WTC11 (cell line): ENCODE measurements around the gene KRTAP5-3. TPM values are rescaled to one million over a fixed set of nuclear protein-coding genes. Genes with fewer than 3 reads are reported as not detected.
"Not testable (repeated sequence)": the region's sequence is repeated elsewhere in the genome, so short reads cannot be mapped to it uniquely, and the experiment has no call there.

Source experiments
- ATAC-seq: fragments of 200-7000 bp; cut with Tn5 transposase; 2 replicates; pipeline ENCODE4 v1.10.0; 2021; ENCODE audit warnings: mild to moderate bottlenecking, moderate library complexity
- CTCF ChIA-PET: fragments of 300-600 bp; sonication (Branson Sonifier 250); formaldehyde crosslinking; loops from one replicate; lab custom pipeline; 2021; ENCODE audit warnings: antibody characterized with exemption; lab: Charles Lee
- POLR2A ChIA-PET: fragments of 350-600 bp; sonication (Branson Sonifier 250); formaldehyde crosslinking; loops from one replicate; lab custom pipeline; 2021; ENCODE audit warnings: antibody characterized with exemption; lab: Charles Lee
- DNase-seq: peaks from one replicate; pipeline ENCODE4 v3.0.0; 2021; ENCODE audit warnings: low spot score
- H3K27ac Mint-ChIP-seq: 2 replicates; pipeline ENCODE4 v1.8.0; 2021; ENCODE audit warnings: mixed read lengths
- H3K27me3 Mint-ChIP-seq: 2 replicates; pipeline ENCODE4 v1.8.0; 2021; ENCODE audit warnings: low read depth, mild to moderate bottlenecking, moderate library complexity, mixed read lengths
- H3K36me3 Mint-ChIP-seq: 2 replicates; pipeline ENCODE4 v1.8.0; 2021; ENCODE audit warnings: mixed read lengths
- H3K4me1 Mint-ChIP-seq: 2 replicates; pipeline ENCODE4 v1.8.0; 2022; ENCODE audit warnings: mixed read lengths
- H3K4me3 Mint-ChIP-seq: 2 replicates; pipeline ENCODE4 v1.8.0; 2021; ENCODE audit warnings: mild to moderate bottlenecking, moderate library complexity, mixed read lengths
- H3K9me3 Mint-ChIP-seq: 2 replicates; pipeline ENCODE4 v1.8.0; 2021; ENCODE audit warnings: mixed read lengths
- ESRRA ChIP-seq: sonication (generic); formaldehyde crosslinking; IDR thresholded peaks from 2 replicates; pipeline ENCODE4 v1.8.1; 2022; ENCODE audit warnings: mild to moderate bottlenecking, missing genetic modification reagents, borderline replicate concordance
- FOXJ3 ChIP-seq: sonication (generic); formaldehyde crosslinking; IDR thresholded peaks from 2 replicates; pipeline ENCODE4 v1.9.0; 2021; ENCODE audit warnings: missing genetic modification reagents, mild to moderate bottlenecking, borderline replicate concordance
- FOXK1 ChIP-seq: sonication (generic); formaldehyde crosslinking; IDR thresholded peaks from 2 replicates; pipeline ENCODE4 v1.8.0; 2022; ENCODE audit warnings: mild to moderate bottlenecking, moderate library complexity, missing genetic modification reagents
- GABPB1 ChIP-seq: sonication (generic); formaldehyde crosslinking; IDR thresholded peaks from 2 replicates; pipeline ENCODE4 v1.8.1; 2023; ENCODE audit warnings: mild to moderate bottlenecking, missing genetic modification reagents
- GTF2I ChIP-seq: fragments of 250-450 bp; sonication (Bioruptor Pico); conservative IDR thresholded peaks from 2 replicates; pipeline ENCODE4 v1.4.0; 2021; ENCODE audit warnings: mild to moderate bottlenecking
- IRF2 ChIP-seq: sonication (generic); formaldehyde crosslinking; IDR thresholded peaks from 2 replicates; pipeline ENCODE4 v1.8.0; 2022; ENCODE audit warnings: low read depth, missing genetic modification reagents, borderline replicate concordance
- KAT7 ChIP-seq: sonication (generic); formaldehyde crosslinking; IDR thresholded peaks from 2 replicates; pipeline ENCODE4 v1.8.1; 2023; ENCODE audit warnings: missing genetic modification reagents, mild to moderate bottlenecking, borderline replicate concordance
- MYBL2 ChIP-seq: sonication (generic); formaldehyde crosslinking; IDR thresholded peaks from 2 replicates; pipeline ENCODE4 v1.8.1; 2023; ENCODE audit warnings: mild to moderate bottlenecking, moderate library complexity, missing genetic modification reagents
- OVOL2 ChIP-seq: fragments of 250-450 bp; sonication (Bioruptor Pico); IDR thresholded peaks from 2 replicates; pipeline ENCODE4 v1.9.0; 2021; ENCODE audit warnings: mild to moderate bottlenecking, borderline replicate concordance
- STAT6 ChIP-seq: sonication (generic); formaldehyde crosslinking; conservative IDR thresholded peaks from 2 replicates; pipeline ENCODE4 v1.8.1; 2023; ENCODE audit warnings: mild to moderate bottlenecking, low read depth, missing genetic modification reagents, moderate library complexity
- ZNF232 ChIP-seq: sonication (generic); formaldehyde crosslinking; IDR thresholded peaks from 2 replicates; pipeline ENCODE4 v1.8.0; 2022; ENCODE audit warnings: mild to moderate bottlenecking, missing genetic modification reagents
- ZNF317 ChIP-seq: sonication (generic); formaldehyde crosslinking; IDR thresholded peaks from 2 replicates; pipeline ENCODE4 v1.8.1; 2023; ENCODE audit warnings: low read depth, mild to moderate bottlenecking, moderate library complexity, missing genetic modification reagents, borderline replicate concordance
- ZSCAN18 ChIP-seq: fragments of 250-450 bp; sonication (Bioruptor Pico); IDR thresholded peaks from 2 replicates; pipeline ENCODE4 v2.1.2; 2022; ENCODE audit warnings: mild to moderate bottlenecking, moderate library complexity
- total RNA-seq: library from RNA; stranded (reverse); gene quantifications from 3 replicates; pipeline ENCODE4 v1.2.3, GENCODE V29; 2021

Gene KRTAP5-3
- total RNA-seq, 1 experiment from 2014 or later = not detected

- Mint-ChIP-seq H3K36me3 (no peaks in the 10 kb centered on the region), H3K9me3 (no peaks in the 10 kb centered on the region), H3K27me3 (peaks cover 17% of the 10 kb centered on the region), H3K4me1 (no peaks in the 10 kb centered on the region), H3K27ac (no peak overlapping the region), H3K4me3 (no peak overlapping the region)
- ATAC-seq = no peak
- no peak for DNase-seq
- TF ChIP-seq IRF2 (CRISPR knock-in tag) = no peak
- TF ChIP-seq GTF2I (CRISPR knock-in tag) = peak; percentile 94
- CTCF ChIA-PET = interaction anchor here (0.7 to 3.8 kb wide), 7 partner anchors 10 to 501 kb away, joined by 3 to 57 read pairs (median 3); no protein-coding TSS in a partner anchor
- POLR2A ChIA-PET = no interaction called here
Observed at GRCh38 chr11:1650034-1650917, 42.0 kb upstream of the KRTAP5-3 start.

- no peaks in the 10 kb centered on the region for H3K9me3 Mint-ChIP-seq
- no peak overlapping the region for H3K27ac Mint-ChIP-seq
- peaks cover 14% of the 10 kb centered on the region for H3K27me3 Mint-ChIP-seq
- ATAC-seq = no peak
- CTCF ChIA-PET = interaction anchor here (0.9 to 1.8 kb wide), 5 partner anchors 9 to 184 kb away, joined by 3 to 10 read pairs (median 6); partner anchors contain the start of gene KRTAP5-6
- no peaks in the 10 kb centered on the region for H3K36me3 Mint-ChIP-seq
- TF ChIP-seq ZNF317 (no peak), FOXJ3 (CRISPR knock-in tag) (no peak), OVOL2 (no peak), ZSCAN18 (CRISPR knock-in tag) (no peak), KAT7 (CRISPR knock-in tag) (no peak), ESRRA (CRISPR knock-in tag) (no peak), GABPB1 (CRISPR knock-in tag) (no peak)
- no peaks in the 10 kb centered on the region for H3K4me1 Mint-ChIP-seq
- H3K4me3 Mint-ChIP-seq = no peak overlapping the region
- DNase-seq = no peak
- POLR2A ChIA-PET = no interaction called here
Observed at GRCh38 chr11:1648653-1649420, 40.6 kb upstream of the KRTAP5-3 start.

- ChIA-PET CTCF (interaction anchor here (0.7 to 1.8 kb wide), 7 partner anchors 8 to 441 kb away, joined by 3 to 10 read pairs (median 4); partner anchors contain the start of gene KRTAP5-6), POLR2A (no interaction called here)
- Mint-ChIP-seq H3K4me1 (no peaks in the 10 kb centered on the region), H3K27ac (no peak overlapping the region), H3K36me3 (no peaks in the 10 kb centered on the region), H3K27me3 (peaks cover 14% of the 10 kb centered on the region), H3K4me3 (no peak overlapping the region), H3K9me3 (no peaks in the 10 kb centered on the region)
- ATAC-seq (no peak), DNase-seq (no peak)
- TF ChIP-seq FOXK1 (CRISPR knock-in tag) (no peak), MYBL2 (CRISPR knock-in tag) (no peak), ZNF232 (CRISPR knock-in tag) (no peak), STAT6 (CRISPR knock-in tag) (no peak)
Observed at GRCh38 chr11:1647901-1648652, 39.8 kb upstream of the KRTAP5-3 start.

GRCh38 chr11:1646540-1646939, 38.3 kb upstream of the KRTAP5-3 start:
- POLR2A ChIA-PET, H3K27me3 Mint-ChIP-seq, ATAC-seq, H3K36me3 Mint-ChIP-seq, H3K4me1 Mint-ChIP-seq, H3K9me3 Mint-ChIP-seq, DNase-seq, H3K4me3 Mint-ChIP-seq, H3K27ac Mint-ChIP-seq: not testable (repeated sequence)
- CTCF ChIA-PET = interaction anchor here (0.6 to 0.9 kb wide), 3 partner anchors 21 to 100 kb away, joined by 3 to 6 read pairs (median 3); no protein-coding TSS in a partner anchor
